ENCODE data around the gene GATAD2A.
A peak's percentile ranks its signal among the peaks of the same experiment; 100 is the strongest.
"Not testable (repeated sequence)": the region's sequence is repeated elsewhere in the genome, so short reads cannot be mapped to it uniquely, and the experiment has no call there.

The GATAD2A gene

DNA sequence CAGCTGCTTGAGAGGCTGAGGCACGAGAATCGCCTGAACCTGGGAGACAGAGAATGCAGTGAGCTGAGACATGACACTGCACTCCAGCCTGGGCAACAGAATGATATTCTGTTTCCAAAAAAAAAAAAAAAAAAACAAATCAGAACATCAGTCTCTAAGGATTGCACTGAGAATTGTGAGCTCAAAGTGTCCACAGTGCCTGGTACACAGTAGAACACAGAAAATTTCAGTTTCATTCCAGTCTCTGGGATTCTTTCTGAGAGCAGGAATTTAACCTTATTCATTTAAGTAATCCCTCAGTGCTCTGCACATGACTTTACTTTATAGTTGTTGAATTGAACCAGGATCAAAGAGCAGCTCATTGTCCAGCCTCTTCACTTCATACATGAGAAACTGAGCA lies 25.9 kb upstream of the GATAD2A start:
- H3K4me1 ChIP-seq (ENCODE audit: control insufficient read depth in 1 of 2, insufficient read depth in 2 of 2, low read length in 2 of 2), result peaks cover 0 to 10% of the 10 kb centered on the region in 2 donors
- H3K27ac ChIP-seq (ENCODE audit: low read length), result no peak overlapping the region
- no peaks in the 10 kb centered on the region for H3K9me3 ChIP-seq (ENCODE audit: control insufficient read depth in 1 of 2, low read length in 2 of 2)
- no peaks in the 10 kb centered on the region for H3K27me3 ChIP-seq (ENCODE audit: low read depth, low read length)
- no peak overlapping the region for H3K4me3 ChIP-seq (ENCODE audit: low read depth in 1 of 2, low read length in 2 of 2)
- no peaks in the 10 kb centered on the region for H3K36me3 ChIP-seq (ENCODE audit: control insufficient read depth in 1 of 2, insufficient read depth in 2 of 2, low read length in 2 of 2)

DNA sequence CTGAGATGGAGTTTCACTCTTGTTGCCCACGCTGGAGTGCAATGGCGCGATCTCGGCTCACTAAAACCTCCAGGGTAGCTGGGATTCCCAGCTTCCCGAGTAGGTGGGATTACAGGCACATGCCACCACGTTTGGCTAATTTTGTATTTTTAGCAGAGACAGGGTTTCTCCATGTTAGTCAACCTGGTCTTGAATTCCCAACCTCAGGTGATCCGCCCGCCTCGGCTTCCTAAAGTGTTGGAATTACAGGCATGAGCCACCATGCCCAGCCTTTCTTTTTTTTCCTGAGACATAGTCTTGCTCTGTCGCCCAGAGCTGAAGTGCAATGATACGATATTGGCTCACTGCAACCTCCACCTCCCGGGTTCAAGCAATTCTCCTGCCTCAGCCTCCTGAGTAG lies 25.2 kb upstream of the GATAD2A start:
- H3K27ac ChIP-seq (ENCODE audit: low read length); H3K9me3 ChIP-seq (ENCODE audit: control insufficient read depth in 1 of 2, low read length in 2 of 2): not testable (repeated sequence)
- peaks cover 0 to 12% of the 10 kb centered on the region in 2 donors for H3K4me1 ChIP-seq (ENCODE audit: control insufficient read depth in 1 of 2, insufficient read depth in 2 of 2, low read length in 2 of 2)

DNA sequence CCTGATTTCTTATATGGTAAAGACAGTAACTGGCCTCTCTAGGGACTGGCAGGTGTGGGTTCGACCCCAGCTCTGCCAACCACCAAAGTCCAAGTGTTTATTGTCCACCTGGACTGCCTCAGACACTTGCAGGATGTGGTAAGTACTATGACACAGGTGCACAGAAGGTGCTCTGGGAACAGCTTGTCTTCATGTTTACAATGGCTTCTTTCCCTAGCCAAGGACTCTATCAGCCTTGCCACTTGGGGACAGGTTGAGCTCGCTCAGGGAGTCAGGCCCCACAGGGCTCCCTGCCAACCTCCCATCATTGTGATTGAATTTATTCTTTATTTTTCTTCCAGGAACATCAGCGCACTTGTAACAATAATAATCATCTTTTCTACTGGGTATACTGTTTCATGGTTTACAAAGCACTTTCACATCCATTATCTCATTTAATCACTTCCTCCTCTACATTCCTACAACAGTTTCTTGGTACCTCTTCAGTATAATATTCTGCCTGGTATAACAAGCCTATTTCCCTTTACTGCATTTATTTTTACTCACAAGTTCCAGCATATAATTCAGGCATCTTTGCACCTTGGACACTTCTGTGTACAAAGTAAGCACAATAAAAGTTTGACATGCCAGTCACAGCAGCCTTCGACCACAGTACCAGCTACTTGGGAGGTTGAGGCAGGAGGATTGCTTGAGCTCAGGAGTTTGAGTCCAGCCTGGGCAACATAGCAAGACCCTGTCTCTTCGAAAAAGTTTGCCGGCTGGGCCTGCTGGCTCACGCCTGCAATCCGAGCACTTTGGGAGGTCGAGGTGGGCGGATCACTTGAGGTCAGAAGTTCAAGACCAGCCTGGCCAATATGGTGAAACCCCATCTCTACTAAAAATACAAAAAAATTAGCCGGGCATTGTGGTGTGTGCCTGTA lies 24.2 kb upstream of the GATAD2A start:
- Histone ChIP-seq H3K9me3 (ENCODE audit: control insufficient read depth in 1 of 2, low read length in 2 of 2) (no peaks in the 10 kb centered on the region), H3K27me3 (ENCODE audit: low read depth, low read length) (no peaks in the 10 kb centered on the region), H3K4me3 (ENCODE audit: low read depth in 1 of 2, low read length in 2 of 2) (no peak overlapping the region), H3K4me1 (ENCODE audit: control insufficient read depth in 1 of 2, insufficient read depth in 2 of 2, low read length in 2 of 2) (peaks cover 0 to 15% of the 10 kb centered on the region in 2 donors), H3K36me3 (ENCODE audit: control insufficient read depth in 1 of 2, insufficient read depth in 2 of 2, low read length in 2 of 2) (no peaks in the 10 kb centered on the region), H3K27ac (ENCODE audit: low read length) (no peak overlapping the region)

More for the DNA sequence above, 25.2 kb upstream of the GATAD2A start:
- H3K4me3 ChIP-seq (ENCODE audit: low read depth in 1 of 2, low read length in 2 of 2); H3K36me3 ChIP-seq (ENCODE audit: control insufficient read depth in 1 of 2, insufficient read depth in 2 of 2, low read length in 2 of 2); H3K27me3 ChIP-seq (ENCODE audit: low read depth, low read length): not testable (repeated sequence)

- Histone ChIP-seq H3K27me3 (ENCODE audit: low read depth, low read length) (no peaks in the 10 kb centered on the region), H3K4me1 (ENCODE audit: control insufficient read depth in 1 of 2, insufficient read depth in 2 of 2, low read length in 2 of 2) (peaks cover 5 to 23% of the 10 kb centered on the region in 2 donors), H3K27ac (ENCODE audit: low read length) (no peak overlapping the region), H3K9me3 (ENCODE audit: control insufficient read depth in 1 of 2, low read length in 2 of 2) (no peaks in the 10 kb centered on the region), H3K4me3 (ENCODE audit: low read depth in 1 of 2, low read length in 2 of 2) (no peak overlapping the region), H3K36me3 (ENCODE audit: control insufficient read depth in 1 of 2, insufficient read depth in 2 of 2, low read length in 2 of 2) (no peaks in the 10 kb centered on the region)
These were observed 23.4 kb upstream of the GATAD2A start for GRCh38 chr19:19382118-19382517.

GRCh38 chr19:19384486-19384885 lies 21.0 kb upstream of the GATAD2A start:
- Histone ChIP-seq H3K36me3 (ENCODE audit: control insufficient read depth in 1 of 2, insufficient read depth in 2 of 2, low read length in 2 of 2) (no peaks in the 10 kb centered on the region), H3K27ac (ENCODE audit: low read length) (peak overlapping the region; percentile 39), H3K27me3 (ENCODE audit: low read depth, low read length) (no peaks in the 10 kb centered on the region), H3K4me1 (ENCODE audit: control insufficient read depth in 1 of 2, insufficient read depth in 2 of 2, low read length in 2 of 2) (peaks cover 5 to 24% of the 10 kb centered on the region in 2 donors), H3K9me3 (ENCODE audit: control insufficient read depth in 1 of 2, low read length in 2 of 2) (no peaks in the 10 kb centered on the region), H3K4me3 (ENCODE audit: low read depth in 1 of 2, low read length in 2 of 2) (peak overlapping the region; percentile 64 to 81)

DNA sequence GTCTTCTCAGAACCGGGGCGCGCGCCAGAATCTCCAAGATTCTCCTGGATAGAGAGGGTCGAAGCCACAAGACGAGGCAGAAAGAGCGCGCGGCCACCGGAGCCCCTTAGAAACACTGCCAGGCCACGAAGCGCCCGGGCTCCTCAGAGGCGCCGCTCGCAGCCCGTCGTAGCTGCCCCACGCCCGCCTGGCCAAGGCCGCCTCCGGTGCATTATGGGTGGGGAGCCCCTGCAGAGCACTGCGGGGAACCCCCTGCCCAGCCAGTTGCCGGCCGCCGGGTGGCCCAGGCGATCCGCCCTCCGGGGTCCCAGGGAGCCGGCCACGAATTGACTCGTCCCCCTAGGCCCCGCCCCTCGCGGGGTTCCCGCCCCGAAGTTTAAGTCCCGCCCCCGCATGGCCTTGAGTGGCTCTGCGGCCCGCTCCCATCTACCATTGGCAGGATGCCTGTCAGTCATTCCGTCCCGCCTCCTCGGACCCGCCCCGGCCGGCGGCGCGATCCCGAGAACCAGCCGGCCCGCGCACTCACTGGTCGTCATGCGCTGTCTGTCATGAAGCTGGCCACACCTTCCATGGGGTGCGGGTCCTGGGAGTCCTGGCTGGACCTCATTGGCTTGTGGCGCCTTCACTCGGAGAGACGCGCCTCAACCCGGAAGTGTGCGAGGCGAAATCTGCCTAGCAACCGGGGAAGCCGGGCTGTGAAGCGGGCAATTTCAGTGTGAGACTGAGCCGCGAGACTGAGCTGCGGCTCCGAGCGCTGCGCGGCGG lies 20.2 kb upstream of the GATAD2A start:
- H3K9me3 ChIP-seq (ENCODE audit: control insufficient read depth in 1 of 2, low read length in 2 of 2), result no peaks in the 10 kb centered on the region
- H3K27ac ChIP-seq (ENCODE audit: low read length), result peak overlapping the region; percentile 39
- peaks cover 5 to 24% of the 10 kb centered on the region in 2 donors for H3K4me1 ChIP-seq (ENCODE audit: control insufficient read depth in 1 of 2, insufficient read depth in 2 of 2, low read length in 2 of 2)
- H3K4me3 ChIP-seq (ENCODE audit: low read depth in 1 of 2, low read length in 2 of 2), result peak overlapping the region; percentile 64 to 81
- no peaks in the 10 kb centered on the region for H3K36me3 ChIP-seq (ENCODE audit: control insufficient read depth in 1 of 2, insufficient read depth in 2 of 2, low read length in 2 of 2)
- no peaks in the 10 kb centered on the region for H3K27me3 ChIP-seq (ENCODE audit: low read depth, low read length)

DNA sequence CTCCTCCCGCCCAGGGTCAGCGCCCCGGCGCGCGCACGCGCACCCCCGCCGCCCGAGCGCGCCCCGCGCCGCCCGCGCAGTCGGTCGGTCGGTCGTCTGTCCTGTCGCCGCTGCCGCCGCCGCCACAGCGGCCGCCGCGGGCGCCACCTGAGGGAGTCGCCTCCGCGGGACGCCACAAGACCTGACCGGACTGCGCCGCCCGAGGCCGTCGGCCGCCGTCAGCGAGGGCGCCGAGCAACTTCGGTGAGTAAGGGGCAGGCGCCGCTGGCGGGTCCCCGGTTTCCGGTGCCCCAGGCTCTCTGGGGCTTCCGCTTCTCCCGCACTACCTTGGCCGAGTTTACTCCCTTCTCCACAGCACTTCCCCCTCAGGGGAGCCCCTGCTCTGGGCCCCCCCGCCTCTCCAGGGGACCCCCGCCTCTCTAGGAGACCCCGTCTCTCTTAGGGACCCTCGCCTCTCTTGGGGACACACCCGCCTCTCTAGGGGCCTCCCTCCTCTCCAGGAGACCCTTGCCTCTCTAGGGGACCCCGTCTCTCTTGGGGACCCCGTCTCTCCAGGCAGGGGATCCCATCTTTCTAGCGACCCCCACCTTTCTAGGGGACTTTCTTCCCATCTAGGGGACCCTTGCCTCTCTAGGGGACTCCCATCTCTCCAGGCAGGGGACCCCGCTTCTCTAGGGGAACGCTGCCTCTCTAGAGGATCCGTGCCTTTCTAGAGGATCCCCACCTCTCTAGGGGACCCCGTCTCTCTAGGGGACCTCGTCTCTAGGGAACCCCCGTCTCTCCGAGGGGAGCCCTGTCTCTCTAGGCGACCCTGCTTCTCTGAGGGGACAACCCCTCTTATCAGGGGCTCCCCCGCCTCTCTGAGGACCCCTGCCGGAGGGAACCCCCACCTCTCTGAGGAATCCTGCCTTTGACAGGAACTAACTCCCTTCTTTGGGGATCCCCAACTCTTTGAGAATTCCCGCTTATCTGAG lies 19.3 kb upstream of the GATAD2A start:
- H3K9me3 ChIP-seq (ENCODE audit: control insufficient read depth in 1 of 2, low read length in 2 of 2), result no peaks in the 10 kb centered on the region
- peak overlapping the region; percentile 81 to 87 for H3K4me3 ChIP-seq (ENCODE audit: low read depth in 1 of 2, low read length in 2 of 2)
- peak overlapping the region; percentile 60 for H3K27ac ChIP-seq (ENCODE audit: low read length)
- H3K27me3 ChIP-seq (ENCODE audit: low read depth, low read length), result no peaks in the 10 kb centered on the region
- H3K4me1 ChIP-seq (ENCODE audit: control insufficient read depth in 1 of 2, insufficient read depth in 2 of 2, low read length in 2 of 2), result peaks cover 5 to 24% of the 10 kb centered on the region in 2 donors
- H3K36me3 ChIP-seq (ENCODE audit: control insufficient read depth in 1 of 2, insufficient read depth in 2 of 2, low read length in 2 of 2), result no peaks in the 10 kb centered on the region

DNA sequence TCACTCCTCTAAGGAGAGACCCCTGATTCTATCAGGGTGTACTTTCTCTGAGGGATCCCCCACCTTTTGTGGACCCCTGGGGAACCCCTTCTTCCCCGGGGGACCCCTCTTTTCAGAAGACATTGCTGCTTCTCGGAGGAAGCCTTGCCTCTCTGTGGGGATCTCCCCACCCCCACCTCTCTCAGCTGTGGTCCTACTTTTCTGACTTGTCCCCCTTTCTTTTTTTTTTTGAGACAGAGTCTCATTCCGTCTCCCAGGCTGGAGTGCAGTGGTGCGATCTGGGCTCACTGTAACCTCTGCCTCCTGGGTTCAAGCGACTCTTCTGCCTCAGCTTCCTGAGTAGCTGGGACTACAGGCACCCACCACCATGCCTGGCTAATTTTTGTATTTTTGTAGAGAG lies 18.4 kb upstream of the GATAD2A start:
- peaks cover 5 to 24% of the 10 kb centered on the region in 2 donors for H3K4me1 ChIP-seq (ENCODE audit: control insufficient read depth in 1 of 2, insufficient read depth in 2 of 2, low read length in 2 of 2)
- no peaks in the 10 kb centered on the region for H3K36me3 ChIP-seq (ENCODE audit: control insufficient read depth in 1 of 2, insufficient read depth in 2 of 2, low read length in 2 of 2)
- H3K27me3 ChIP-seq (ENCODE audit: low read depth, low read length), result no peaks in the 10 kb centered on the region
- H3K4me3 ChIP-seq (ENCODE audit: low read depth in 1 of 2, low read length in 2 of 2), result peak overlapping the region; percentile 81 to 87
- H3K27ac ChIP-seq (ENCODE audit: low read length), result peak overlapping the region; percentile 60
- H3K9me3 ChIP-seq (ENCODE audit: control insufficient read depth in 1 of 2, low read length in 2 of 2), result no peaks in the 10 kb centered on the region

DNA sequence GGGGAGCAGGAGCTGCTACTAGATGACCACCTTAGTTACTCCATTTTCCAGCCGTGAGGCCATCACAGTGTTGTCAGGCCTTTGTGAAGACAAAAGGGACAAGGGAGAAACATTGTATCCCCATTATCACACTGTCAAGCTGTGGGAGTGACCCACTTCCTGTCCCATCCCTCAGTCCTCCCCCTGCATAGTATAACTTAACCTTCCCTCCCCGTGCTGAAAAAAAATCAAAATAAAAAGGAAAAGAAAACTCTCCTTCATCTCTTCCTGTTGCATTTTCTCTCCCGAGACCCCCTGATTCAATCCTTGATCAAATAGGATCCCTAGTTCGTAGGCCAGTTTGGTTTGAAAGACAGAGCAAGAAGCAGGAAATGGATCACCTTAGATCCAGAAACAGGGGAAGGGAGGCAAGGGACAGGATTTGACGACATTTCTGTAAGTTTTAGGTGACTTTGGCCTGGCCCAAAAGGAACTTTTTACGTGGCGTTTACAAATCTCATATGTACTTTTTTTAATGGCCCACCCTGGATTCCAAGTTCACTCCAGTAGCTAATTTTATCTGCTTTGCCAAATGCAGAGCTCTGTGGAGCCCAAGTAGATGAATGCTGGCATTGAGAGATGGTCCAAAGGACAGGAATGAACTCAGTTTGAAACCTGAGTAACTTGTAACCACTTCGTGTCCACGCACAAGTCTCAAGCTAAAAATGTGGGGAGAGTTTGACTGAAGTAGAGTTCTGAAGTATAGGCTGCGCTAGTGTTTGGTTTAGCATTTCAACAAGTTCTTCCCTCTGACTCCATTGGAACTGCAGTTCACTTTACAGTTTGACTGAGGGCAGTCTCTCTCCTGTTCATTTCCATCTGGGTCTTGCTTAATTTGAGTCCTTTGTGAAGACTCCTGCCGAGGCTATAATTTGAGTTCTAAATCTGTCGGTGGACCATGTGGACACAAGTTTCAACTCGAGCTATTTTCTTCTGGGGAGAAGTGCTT lies 16.6 kb upstream of the GATAD2A start:
- Histone ChIP-seq H3K36me3 (ENCODE audit: control insufficient read depth in 1 of 2, insufficient read depth in 2 of 2, low read length in 2 of 2) (no peaks in the 10 kb centered on the region), H3K27me3 (ENCODE audit: low read depth, low read length) (no peaks in the 10 kb centered on the region), H3K9me3 (ENCODE audit: control insufficient read depth in 1 of 2, low read length in 2 of 2) (no peaks in the 10 kb centered on the region), H3K4me3 (ENCODE audit: low read depth in 1 of 2, low read length in 2 of 2) (no peak overlapping the region), H3K4me1 (ENCODE audit: control insufficient read depth in 1 of 2, insufficient read depth in 2 of 2, low read length in 2 of 2) (peaks cover 5 to 28% of the 10 kb centered on the region in 2 donors), H3K27ac (ENCODE audit: low read length) (peak overlapping the region; percentile 32)

GRCh38 chr19:19389683-19390082 lies 15.8 kb upstream of the GATAD2A start:
- H3K27me3 ChIP-seq (ENCODE audit: low read depth, low read length); H3K9me3 ChIP-seq (ENCODE audit: control insufficient read depth in 1 of 2, low read length in 2 of 2); H3K4me3 ChIP-seq (ENCODE audit: low read depth in 1 of 2, low read length in 2 of 2); H3K36me3 ChIP-seq (ENCODE audit: control insufficient read depth in 1 of 2, insufficient read depth in 2 of 2, low read length in 2 of 2); H3K27ac ChIP-seq (ENCODE audit: low read length): not testable (repeated sequence)
- H3K4me1 ChIP-seq (ENCODE audit: control insufficient read depth in 1 of 2, insufficient read depth in 2 of 2, low read length in 2 of 2), result peaks cover 5 to 23% of the 10 kb centered on the region in 2 donors

Data from muscle layer of duodenum (tissue), 2 donors.